HG03521 (cell line): Measurements from ENCODE around the gene SOCS2.
"Not testable (repeated sequence)": the region's sequence is repeated elsewhere in the genome, so short reads cannot be mapped to it uniquely, and the experiment has no call there.

Experiments used
- ATAC-seq: cut with Tn5 transposase; IDR thresholded peaks from one replicate; pipeline ENCODE4 v1.9.1; 2021; ENCODE audit warnings: mild to moderate bottlenecking, moderate library complexity; ENCODE audit not compliant: unreplicated experiment

Gene SOCS2

DNA sequence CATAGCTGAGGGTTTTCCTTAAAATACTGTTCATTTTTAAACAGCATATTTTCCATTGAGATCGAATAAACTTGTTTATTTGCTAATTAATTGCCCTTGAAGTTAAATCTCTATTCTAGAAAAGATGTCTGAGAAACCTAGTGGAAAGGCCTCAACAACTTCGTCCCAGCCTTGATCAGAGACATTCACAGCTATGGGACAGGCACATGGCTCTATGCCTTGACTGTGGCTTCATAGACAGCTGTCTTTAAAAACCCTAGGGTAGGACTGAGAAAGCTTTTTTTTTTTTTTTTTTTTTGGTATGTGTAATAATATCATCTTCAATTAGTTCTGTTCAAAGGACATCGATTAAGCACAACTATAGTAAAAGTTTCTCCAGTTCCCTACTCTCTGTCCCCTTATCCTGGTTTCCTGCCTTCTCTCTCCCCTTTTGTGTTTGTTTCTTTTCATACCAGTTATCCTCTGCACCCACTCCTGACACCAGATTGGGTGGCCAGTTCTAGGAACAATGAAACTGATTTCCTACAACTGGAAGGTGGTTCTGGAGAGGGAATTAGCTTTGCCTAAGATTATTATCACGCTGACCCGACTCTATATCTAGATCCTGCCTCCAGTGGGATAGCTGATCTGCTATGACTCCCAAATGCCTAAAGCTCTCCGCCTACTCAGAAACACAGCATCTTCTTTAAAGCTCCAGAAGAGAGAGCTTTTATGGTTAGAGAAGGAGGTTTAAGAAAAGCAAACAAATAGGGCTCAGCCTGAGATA lies 20.3 kb downstream of the SOCS2 start:
- ATAC-seq: no peak

DNA sequence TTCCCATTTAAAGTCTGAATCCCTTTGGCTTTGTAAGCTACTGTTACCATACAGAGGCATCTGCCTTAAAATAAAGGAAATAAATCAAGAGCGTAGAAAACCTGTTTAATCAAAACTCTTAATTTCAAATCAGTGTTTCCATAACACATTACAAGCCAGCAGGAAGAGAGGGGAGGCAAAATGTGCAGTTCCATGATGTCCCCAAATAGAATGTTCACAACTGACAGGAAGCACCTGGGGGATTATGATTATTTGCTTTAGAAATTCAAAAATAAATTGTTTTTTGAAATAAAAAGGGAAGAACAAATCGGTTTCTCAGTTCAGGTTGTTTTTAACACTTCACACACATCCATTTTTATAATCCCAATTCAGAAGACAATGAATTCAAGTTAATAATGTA lies 21.4 kb downstream of the SOCS2 start:
- no peak for ATAC-seq

DNA sequence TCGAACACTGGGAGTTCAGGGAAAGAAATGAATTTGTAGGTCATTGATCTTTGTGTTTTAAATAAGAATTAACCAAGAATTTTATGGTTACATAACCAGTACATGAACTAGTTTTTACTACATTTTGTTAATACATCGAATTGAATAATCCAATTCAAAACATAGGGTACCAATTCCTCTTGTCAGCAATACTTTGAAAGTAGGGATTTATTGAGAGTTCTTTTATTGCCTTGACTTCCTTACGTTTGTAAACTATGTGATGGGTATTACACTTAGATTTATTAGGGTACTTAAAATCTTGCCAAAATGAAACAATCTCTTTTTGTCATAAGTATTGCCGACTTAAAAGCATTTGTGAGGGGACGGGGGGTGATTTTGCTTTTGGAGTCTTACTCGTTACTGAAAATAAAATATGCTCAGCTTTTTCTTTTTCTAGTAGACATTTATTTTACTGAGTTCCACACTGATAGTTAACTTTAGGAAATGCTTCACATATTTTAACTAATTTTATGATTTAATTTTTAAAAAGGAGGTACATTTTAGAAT lies 22.4 kb downstream of the SOCS2 start:
- ATAC-seq: no peak

DNA sequence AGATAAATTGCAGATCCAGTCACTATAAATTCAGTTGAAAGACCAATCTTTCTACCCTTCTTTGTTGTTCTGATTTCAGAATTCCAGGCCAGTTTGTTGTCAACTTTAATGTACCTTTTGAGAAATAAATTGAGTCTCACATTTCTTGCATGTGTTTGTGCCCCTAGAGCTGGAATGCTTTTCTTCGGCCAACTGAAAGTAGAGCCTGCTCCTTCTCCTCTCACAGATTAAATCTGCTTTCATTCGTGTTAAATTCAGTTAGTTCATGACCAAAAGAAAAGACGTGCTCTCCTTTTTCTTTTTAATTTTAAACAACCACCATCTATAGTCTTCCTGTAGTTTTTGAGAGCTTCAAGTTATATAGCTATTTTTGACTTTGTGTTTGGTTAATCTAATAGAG lies 22.9 kb downstream of the SOCS2 start:
- no peak for ATAC-seq

DNA sequence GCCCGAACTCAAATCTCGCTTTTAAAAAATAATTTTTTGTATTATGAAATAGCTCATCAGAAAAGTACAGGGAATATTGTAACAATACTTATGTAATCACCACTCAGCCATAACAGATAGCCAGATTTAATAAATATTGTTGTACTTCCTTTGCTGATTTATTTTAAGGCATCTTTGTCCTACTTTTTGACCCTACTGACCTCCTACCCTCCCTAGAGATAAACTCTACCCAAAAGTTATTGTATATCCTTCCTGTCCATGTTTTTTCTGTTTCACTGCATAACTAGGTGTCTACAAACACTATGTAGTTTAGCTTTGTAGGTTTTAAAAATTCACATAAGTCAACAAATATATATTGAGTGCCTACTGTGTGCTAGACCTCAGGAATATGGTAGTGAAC lies 25.1 kb downstream of the SOCS2 start:
- no peak for ATAC-seq

DNA sequence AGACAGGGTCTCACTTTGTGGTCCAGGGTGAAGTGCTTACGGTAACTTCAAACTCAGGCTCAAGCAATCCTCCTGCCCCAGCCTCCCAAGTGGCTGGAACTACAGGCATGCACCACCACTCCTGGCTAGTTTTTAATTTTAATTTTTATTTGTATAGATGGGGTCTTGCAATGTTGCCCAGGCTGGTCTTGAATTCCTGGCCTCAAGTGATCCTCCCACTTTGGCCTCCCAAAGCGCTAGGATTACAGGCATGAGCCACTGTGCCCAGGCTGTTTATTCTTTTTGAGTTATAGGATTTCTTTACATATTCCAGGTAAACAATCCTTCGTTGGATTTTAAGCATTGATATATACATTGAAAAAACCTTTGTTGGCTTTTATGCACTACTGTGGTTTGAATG lies 26.7 kb downstream of the SOCS2 start:
- no peak for ATAC-seq

DNA sequence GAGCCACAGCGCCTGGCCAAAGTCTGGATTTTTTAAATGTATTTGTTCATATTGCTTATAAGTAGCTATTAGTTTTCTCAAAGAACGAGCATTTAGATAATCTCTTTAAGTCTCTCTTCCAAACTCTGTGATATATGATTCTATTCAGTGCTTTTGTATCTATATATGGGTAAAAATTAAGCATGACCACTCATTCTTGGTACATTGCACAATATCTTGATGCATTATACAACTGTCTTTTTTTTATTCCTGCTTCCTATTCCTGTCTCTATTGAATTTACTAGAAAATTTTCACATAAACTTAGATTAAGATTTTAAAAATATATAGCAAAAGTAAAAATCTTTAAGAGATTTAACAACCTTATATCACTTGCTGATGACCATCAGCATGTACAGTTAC lies 29.1 kb downstream of the SOCS2 start:
- ATAC-seq: no peak

DNA sequence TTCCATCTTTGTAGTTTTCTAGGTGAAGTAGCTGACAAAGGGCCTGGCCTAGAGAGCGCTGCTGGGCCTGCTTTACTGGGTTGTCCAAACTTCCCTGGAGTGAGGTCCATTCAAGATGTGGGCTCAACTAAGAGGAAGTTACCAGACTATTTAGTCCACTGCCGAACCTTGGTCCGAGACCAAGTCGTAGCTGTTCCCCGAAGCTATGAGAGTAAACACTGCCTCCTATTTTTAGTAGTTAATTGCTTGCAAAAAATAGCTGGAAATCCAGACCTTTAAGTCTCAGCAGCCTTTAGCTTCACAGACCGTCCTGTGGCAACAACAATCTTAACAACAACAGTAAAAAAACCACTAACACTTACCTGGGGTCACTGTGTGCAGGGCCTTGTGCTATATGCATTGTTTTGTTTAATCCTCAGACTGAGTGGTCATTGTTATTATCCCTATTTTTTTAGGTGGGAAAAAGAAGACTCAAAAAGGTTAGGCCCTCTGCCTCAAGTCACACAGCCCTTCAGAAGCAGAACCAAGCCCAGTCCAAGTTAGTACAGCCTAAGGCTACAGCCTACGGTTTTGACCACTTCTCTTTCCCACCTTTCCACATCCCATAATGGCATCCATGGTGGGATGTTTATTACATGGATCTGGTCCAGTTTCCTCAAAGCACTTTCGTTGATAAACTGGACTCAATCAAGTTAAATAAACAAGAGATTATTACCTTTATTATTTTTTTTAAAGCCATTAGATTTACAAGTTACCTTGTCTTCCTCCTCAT lies 30.6 kb downstream of the SOCS2 start:
- ATAC-seq: no peak

DNA sequence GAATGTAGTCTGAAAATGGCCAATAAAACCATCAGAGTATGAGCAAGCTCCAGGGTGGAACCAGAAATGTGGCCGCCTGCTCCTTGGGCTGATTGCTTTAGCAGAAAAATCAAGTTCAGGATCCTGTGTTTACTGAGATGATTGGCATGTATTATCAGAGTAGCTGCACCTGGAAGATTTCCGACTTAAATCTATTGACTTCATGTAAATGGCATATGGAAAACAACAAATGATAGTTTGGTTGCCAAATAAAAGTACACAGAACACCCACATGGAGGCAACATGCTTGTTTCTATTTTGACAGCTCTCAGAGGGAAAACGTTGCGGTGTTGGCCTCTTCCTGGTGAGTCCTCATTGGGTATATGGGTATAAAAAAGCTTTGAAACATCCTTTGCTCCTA lies 31.3 kb downstream of the SOCS2 start:
- ATAC-seq: no peak

DNA sequence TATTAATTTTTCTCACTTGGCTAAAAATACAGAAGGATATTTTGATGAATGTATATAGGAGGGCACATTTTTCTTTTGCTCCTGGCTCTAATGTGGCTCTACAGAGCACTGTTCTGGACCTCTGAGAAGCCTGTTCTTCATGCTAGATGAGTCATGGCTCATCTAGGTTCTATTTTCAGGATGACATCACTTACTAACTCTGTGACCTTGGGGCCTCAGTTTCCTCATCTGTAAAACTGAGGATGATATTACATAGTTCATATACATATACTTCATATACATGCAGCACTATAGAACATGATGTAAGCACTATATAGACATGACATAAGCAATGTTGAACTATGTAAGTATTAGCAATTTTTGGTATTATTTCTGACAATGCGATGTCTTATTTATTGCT lies 35.8 kb downstream of the SOCS2 start:
- ATAC-seq: no peak

DNA sequence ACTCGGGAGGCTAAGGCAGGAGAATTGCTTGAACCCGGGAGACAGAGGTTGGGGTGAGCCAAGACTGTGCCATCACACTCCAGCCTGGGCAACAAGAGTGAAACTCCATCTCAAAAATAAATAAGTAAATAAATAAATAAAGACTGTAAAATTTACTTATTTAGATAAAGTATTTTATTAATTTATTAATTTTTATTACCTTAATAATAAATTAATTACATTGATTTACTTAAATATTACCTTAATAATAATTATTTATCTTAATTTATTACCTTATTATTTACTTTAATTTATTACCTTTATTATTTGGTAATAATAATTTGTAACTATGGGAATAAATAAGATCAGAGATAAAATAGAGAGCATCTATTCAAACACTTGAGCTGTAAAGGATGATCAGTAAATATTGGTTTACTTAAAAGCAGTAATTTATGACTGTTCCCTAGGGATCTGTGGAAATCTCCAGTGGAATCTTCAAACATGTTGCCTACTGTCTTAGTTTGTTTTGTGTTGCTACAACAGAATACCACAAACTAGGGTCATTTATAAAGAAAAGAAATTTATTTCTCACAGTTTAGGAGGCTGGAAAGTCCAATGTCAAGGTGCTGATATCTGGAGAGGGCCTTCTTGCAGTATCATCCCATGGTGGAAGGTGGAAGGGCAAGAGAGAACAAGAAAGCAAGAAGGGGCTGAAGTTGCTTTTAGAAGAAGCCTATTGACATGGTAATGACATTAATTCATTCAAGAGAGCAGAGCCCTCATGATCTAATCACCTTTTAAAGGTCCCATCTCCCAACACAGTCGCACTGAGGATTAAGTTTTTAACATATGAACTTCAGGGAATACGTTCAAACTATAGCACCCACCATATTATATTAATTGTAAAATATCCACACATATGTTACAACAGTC lies 37.1 kb downstream of the SOCS2 start:
- no peak for ATAC-seq

DNA sequence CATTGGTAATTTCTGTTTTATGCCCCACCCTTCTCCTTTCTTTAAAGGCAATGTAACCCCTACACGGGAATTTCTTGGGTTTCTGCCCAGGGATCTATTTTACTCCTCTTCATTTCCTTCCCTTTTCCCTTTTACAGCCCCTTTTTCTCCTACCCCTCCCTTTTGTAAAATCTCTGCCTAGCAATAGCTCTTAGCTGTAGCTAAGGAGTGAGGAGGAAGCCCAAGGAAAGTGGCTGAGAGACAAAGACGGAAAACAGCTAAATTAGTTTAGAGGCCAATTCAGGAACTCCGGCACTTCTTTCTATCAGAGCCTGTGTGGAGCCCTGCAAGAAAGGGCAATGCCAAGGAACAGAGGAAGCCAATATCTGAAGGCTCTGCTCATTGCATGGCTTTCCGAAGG lies 40.3 kb downstream of the SOCS2 start:
- ATAC-seq: no peak

DNA sequence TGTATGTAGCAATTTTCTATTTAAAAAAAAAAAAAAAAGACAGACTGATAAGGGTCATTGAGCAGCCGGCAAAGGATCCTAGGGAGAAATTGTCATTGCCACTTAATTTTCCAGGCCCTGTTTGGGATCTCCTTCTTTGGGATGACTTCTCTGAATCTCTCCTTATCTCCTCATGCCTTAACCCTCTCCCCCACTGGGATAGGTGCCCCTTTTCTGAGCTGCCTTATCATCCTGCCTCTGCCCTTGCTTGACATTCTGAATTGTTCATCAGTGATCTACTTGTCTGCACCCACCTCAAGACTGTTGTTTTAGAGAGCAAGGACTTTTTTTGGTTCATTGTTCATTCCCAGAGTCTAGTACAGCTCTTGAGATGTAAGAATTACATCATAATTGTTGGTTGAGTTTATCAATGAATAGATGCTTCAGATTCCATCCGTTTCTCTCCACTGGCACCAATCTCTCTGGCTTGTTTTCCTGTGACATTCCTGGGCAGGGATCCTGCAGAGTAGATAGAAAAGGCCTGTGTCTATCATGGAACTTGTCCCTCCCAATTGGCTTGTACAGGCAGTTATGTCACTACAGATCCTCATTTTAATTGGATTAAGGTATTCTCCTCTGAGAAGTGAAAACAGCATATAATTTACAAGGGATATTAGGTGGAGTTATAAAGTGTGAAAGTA lies 42.6 kb downstream of the SOCS2 start:
- ATAC-seq: no peak

DNA sequence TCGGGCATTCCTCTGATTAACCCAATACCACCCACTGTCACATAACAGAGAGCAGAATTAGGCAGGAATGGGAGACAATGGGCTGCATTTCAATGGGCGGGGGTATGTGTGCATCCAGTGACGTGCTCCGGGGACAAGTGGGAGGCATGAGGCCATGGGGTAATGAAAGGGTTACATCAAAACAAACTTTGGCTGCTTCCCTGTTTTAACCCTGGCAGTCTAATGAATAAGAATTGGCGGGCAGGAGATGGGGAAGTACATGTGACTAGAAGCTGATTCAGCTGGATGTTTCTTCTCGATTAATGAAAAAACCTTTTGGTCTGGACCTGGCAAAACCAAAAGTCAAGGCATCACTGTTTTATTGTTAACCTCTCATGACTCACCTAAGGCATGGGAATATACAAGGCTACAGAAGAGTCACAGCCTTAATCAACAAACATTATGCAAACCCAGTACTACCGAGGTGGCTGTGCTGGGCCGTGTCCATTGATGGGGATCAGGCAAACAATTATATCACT lies 44.2 kb downstream of the SOCS2 start:
- no peak for ATAC-seq

DNA sequence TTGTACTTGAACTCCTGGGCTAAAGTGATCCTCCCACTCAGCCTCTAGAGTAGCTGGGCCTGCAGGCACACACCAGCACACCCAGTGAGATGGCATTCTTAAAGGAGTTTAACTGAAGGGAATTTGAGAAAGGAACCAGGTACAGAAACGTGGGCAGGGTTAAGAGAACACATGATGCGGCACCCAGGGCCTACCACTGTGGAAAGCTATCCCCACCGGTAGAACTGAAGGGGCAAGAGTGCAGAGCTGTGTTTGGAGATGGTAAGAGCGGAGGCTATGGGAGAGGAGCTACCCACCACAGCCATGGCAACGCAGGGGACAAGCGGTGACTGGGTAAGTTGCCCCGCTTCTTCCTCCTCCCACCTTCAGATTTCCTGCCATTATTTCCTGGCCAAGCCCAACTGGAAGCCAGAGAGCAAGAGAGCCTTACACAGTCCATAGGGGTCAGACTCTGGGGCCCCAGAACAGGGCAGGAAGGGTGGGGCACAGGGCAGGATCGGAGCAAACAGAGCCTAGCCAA lies 46.5 kb downstream of the SOCS2 start:
- ATAC-seq: no peak

DNA sequence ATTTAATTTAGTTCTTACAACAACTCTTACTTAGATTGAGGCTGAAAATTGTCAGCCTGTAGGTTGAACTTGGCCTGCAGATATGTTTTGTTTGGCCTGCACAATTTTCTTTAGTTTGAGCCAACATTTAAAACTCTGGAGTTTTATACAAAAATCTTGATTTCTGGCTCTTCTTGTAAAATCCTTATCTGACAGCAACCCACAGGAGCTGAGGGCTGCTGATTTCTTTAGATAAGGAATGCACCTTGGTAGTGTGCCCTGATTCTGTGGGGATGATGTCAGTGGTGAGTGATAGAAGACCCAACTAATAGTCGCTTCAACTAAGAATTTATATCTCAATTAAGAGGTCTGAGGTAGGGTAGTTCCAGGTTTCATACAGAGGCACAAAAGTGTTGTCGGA lies 49.5 kb downstream of the SOCS2 start:
- ATAC-seq: no peak

DNA sequence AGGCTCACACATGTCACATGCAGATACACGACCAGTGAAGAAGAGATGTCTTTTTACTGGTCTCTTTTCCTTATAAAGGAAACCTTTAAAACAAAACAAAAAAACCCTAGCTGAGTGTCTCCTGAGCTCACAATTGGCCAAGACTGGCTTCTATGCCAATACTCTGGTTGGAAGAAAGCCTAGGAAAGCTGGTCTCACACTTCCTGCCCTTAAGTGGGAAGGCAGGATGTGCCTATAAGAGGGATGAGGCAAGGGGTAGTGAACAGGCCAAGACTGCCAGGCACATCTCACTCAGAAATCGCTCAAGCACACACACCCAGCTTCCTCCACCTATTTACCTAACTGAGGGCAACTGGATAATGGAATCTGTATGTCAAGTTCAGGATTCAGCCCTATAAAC lies 50.0 kb downstream of the SOCS2 start:
- no peak for ATAC-seq

DNA sequence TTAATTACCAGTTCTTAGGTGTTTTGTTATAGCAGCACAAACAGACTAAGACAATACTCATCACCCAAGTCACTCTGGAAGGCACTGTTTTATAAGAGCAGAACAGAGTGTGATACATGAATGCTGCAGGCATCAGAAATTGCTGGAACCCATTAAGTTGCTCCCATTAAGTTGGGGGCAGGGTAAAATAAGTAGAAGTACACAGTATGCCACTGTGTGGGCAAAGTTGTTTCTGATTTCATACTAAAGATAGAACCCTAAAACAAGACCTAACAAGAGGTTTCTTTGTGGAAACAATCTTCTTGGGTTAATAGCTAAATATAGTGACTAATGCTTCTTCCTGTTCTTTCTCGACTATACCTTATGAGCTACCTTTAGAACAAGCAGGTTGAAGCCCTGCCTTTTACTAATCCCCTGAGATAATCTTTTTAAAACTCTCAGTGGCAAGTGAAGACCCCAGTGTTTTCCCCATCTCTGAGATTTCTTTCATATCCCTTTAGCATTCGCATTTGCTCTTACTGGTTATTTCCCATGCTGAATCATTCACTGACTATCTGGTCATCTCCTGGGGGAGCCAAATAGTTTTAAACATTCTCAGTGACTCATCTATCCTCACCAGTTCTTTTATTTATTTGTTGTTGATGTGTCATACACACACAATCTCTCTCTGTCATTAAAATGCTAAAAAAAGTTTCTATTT lies 52.3 kb downstream of the SOCS2 start:
- ATAC-seq: peak; percentile 64

DNA sequence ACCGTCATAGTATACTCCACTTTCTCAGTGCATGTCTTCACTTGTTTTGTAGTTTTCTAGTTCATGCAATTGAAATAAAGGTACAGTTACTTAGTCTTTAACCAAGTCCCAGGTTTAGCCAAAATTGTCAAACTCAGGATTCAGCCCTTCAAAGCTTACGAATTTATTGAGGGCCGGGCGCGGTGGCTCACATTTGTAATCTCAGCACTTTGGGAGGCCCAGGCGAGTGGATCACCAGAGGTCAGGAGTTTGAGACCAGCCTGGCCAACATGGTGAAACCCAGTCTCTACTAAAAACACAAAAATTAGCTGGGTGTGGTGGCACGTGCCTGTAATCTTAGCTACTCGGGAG lies 52.8 kb downstream of the SOCS2 start:
- not testable (repeated sequence) for ATAC-seq

DNA sequence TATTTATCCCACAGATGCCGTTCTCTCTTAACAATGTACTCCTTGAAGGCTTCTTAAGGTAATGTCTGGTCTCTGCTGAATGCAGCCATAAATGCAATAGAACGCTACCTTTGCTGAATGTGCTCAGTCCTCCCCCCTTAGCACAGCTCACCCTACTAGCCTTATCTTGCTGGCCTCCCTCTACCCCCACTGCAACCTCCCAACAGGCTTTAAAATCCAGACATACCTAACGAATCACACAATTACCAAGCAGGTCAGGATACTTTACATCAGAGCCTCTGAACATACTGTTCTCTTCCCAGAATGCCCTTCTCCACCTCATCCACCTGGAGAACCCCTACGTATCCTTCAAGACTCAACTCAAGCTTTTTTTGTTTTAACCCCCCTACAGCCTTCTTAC lies 53.7 kb downstream of the SOCS2 start:
- ATAC-seq: no peak
